GM19025 (cell line): ENCODE results near the gene TGM6.
"Not testable (repeated sequence)": the region's sequence is repeated elsewhere in the genome, so short reads cannot be mapped to it uniquely, and the experiment has no call there.

Experiments used
- ATAC-seq: cut with Tn5 transposase; IDR thresholded peaks from one replicate; pipeline ENCODE4 v1.9.1; 2021; ENCODE audit warnings: mild to moderate bottlenecking, low read depth, moderate library complexity; ENCODE audit not compliant: unreplicated experiment

TGM6 gene

DNA sequence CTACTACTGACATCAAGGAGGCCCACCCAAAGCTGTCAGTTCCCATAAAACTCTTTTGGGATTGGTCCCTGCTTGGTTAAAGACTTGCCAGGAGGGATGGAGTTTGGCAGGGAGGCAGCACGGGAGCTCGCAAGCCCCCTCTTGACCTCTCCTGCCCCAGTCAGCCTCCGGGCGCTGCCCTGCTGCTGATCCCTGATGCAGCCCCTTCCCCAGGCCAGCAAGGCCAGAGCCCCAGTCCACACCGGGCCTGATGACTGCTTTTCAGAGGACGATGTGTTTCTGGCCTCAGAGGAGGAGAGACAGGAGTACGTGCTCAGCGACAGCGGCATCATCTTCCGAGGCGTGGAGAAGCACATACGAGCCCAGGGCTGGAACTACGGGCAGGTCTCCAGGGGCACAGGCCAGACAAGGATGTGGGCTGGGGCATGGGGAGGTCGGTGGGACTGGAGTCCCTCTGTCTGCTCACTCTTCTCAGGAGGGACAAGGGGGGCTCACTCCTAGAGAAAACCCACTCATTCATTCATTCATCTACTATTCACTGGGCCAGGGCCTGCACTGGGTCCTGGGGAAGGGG lies 15.6 kb downstream of the TGM6 start:
- no peak for ATAC-seq

DNA sequence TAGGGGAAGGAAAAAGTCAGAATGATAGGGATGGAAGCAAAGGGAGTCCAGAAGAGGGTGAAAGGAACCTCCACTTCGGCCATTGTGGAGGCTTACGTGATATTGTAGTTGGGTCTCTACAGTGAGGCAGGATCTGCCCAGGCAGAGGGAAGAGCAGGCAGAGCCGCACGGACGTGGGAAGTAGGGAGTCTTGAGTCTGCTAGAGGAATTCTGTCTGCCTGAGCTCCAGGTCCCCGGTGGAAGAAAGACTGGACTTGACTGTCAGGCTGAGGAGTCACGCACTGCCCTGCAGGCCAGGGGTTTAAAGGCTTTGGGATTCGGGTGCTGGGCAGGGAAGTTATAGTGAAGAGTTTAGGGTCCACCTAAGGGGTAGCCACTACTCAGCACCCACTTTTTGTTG lies 16.4 kb downstream of the TGM6 start:
- no peak for ATAC-seq

DNA sequence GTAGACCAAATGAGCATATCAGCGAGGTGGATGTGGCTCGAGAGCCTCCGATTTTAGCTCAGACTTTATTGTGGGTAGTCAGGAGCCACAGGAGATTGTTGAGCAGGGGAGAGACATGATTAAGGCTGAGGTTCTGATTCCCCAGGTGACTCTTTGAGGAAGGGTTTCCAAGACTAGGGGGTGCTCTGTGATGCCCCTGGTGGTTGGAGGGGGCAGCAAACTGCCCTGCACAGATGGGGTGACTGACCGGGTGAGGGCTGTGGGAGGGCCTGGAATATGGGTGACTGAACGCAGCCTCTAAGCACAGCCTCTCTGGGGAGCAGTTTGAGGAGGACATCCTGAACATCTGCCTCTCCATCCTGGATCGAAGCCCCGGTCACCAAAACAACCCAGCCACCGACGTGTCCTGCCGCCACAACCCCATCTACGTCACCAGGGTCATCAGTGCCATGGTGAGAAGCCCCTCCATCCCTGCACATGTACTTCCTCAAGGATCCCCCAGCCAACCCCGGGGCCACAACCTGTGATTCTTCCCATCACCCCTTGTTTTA lies 17.0 kb downstream of the TGM6 start:
- ATAC-seq: no peak

DNA sequence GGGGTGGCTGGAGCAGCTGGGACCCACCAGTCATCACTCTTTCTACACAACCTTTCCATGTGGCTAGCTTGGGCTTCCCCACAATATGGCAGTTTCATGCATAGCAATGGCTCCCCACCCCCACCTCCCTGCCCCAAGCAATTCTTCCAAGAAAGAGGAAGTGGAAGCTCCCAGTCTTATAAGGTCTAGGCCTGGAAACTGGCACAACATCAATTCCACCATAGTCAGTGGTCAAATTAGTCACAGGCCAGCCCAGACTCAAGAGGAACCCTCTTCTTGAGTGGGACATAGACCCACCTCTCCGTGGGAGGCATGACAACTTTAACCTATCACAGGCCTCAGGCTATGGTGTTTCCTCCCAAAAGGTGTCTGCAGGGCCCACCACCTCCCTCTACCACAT lies 17.7 kb downstream of the TGM6 start:
- no peak for ATAC-seq

DNA sequence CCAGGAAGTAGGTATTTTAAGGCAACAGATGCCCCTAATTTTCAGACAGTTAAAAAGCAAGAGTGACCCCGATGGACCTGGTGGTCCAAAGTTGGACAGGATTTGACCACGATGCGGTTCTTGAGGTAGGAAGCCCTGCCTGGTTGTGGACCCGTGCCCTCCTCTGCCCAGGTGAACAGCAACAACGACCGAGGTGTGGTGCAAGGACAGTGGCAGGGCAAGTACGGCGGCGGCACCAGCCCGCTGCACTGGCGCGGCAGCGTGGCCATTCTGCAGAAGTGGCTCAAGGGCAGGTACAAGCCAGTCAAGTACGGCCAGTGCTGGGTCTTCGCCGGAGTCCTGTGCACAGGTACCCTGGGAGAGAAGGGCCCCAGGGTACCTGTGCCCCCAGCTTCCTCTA lies 18.7 kb downstream of the TGM6 start:
- ATAC-seq: no peak

DNA sequence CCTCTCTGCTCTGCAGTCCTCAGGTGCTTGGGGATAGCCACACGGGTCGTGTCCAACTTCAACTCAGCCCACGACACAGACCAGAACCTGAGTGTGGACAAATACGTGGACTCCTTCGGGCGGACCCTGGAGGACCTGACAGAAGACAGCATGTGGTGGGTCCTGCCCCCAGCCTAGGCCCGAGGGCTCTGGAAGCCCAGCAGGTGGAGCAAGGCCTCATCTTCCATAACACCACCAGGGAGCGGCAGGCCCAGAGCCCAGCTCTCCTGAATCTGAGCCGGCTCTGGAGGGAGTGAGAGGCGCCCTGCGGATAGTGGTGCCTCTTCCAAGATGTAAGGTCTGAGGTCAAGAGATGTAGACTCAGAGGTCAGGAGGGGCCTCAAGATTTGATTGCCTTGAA lies 19.6 kb downstream of the TGM6 start:
- ATAC-seq: no peak

DNA sequence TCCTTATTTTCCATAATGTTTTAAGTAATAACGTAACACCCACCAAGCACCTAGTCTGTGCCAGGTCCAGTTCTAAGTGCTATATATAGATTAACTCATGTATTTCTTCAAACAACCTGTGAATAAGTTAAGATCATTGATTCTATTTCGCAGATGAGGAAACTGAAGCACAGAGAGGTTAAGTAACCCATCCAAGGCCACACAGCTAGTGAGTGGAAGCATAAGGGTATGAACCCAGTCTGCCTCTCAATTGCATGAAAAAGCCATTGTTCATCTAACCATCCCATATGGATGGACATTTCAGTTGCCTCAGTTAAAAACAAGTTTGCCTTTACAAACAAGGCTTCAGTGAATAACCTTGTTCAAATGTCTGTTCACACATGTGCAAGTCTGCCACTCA lies 20.8 kb downstream of the TGM6 start:
- no peak for ATAC-seq

DNA sequence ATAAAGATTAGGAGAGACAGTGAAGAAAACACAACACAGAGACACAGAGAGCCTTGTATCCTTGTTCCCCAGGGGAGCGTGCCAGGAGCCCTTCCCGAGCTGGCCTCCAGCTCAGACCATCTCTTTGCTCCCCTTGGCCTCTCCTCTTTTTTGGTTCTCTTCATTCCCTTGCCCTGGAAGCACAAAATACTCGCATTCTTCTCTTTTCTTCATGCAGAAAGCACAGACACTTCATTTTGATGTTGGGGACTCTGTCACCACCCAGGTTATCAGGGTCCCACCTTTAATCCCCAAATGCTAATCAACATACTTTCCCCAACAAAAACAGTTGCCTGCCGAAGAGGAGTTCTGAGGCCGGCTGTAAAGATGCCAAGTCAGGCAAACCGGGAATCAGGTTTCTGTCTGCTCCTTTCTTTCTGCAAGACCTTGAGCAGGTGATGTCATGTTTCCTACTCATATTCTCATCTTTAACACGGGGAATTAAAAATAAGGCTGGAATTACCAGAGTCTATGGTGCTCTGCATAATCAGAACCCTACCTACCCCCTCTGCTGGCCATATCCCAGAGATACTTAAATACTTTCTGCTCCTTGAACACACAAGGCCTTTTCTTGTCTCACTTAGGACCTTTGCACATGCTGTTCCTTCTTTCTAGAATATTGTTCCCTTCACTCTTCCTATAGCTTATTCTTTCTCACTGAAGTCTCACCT lies 21.7 kb downstream of the TGM6 start:
- no peak for ATAC-seq

DNA sequence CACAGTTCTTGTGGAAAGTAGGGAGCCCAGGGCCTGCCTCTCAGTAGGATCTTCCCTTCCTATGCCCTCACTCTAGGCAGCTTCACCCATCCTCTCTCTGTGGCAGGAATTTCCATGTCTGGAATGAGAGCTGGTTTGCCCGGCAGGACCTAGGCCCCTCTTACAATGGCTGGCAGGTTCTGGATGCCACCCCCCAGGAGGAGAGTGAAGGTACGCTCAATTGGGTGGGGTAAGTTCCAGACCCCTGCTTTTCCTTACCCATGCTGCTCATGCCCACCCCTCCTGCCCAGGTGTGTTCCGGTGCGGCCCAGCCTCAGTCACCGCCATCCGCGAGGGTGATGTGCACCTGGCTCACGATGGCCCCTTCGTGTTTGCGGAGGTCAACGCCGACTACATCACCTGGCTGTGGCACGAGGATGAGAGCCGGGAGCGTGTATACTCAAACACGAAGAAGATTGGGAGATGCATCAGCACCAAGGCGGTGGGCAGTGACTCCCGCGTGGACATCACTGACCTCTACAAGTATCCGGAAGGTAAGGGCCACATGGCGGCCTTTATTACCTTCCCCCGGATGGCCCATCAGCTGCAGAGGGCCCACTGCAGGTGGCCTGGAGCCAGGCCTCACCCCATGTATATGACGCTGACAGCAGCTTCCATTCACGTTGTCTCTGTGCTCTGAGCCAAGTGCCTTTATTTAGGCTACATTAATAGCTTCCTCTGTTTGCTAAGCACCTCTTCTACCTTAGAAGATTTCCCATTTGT lies 22.8 kb downstream of the TGM6 start:
- no peak for ATAC-seq

DNA sequence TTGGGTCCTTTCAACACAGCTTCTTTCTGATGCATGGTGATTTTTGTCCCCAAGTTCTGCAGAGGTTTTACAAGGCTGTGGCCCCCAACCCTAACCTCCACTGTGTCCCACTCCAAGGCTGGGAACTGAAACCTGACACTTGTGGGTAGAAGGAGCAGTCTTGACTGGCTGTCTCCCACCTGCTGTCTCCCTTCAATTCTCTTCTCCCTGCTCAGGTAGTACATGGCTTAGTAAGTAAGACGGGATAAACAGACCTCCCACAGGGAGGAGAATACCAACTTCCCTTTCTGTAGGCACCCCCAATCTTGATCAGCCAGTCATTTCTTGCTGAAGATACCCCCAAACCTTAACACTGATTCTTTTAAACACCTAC lies 25.0 kb downstream of the TGM6 start:
- ATAC-seq: no peak

DNA sequence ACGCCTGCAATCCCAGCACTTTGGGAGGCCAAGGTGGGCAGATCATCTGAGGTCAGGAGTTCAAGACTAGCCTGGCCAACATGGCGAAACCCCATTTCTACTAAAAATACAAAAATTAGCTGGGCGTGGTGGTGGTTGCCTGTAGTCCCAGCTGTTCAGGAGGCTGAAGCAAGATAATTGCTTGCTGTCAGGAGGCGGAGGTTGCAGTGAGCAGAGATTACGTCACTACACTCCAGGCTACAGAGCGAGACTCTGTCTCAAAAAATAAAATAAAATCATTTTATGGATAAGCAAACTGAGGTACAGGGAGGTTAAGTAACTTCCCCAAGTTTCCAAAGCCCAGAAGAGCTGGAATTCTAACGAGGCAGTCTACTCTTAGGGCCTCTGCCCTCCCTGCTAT lies 26.7 kb downstream of the TGM6 start:
- ATAC-seq: not testable (repeated sequence)

DNA sequence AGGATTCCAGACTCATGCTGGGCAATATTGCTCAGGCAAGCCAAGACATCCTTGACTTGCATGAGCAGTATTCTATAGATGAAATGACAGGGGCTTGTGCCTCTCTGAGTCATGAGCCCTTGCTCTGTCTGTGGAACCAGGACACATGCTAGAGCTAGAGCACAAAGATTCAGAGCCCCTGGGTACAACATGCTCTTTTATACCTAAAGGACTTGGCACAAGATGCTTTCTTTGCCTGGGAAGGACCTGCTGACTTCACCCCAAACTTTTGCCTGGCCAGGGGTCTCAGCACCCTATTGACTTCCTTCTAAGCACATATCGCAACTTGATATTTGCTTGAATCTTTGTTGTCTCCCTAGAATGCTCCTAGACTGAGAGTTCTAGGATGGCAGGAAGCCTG lies 27.4 kb downstream of the TGM6 start:
- no peak for ATAC-seq

DNA sequence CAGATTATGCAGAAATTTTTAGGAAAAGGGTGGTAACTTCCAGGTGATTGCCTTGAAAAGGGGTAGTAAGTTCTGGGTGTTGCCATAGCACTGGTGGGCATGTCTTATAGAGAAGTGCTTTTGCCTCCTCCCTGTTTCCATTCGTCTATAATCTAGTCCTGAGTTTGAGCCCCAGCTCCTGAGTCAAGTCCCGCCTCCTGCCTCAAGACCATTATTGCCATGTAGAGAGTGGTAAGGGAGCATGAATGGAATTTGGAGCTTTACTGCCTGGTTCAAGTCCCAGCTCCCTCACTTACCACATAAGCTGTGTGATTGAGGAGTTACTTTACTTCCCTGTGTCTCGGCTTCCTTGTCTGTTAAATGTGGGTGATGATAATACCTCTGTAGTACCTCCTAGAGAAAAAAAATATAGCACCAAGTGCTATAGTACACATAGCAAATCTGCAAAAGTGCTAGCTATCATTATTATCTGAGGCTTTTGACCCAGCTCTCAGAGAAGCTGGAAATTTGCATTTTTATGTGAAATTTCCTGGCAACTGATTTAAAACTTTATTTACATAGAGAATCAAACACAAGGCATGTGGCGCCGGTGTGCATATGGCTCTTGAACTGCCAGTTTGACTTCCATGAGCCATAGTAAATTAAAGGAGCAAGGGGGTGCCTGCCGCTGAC lies 36.0 kb downstream of the TGM6 start:
- ATAC-seq: no peak

DNA sequence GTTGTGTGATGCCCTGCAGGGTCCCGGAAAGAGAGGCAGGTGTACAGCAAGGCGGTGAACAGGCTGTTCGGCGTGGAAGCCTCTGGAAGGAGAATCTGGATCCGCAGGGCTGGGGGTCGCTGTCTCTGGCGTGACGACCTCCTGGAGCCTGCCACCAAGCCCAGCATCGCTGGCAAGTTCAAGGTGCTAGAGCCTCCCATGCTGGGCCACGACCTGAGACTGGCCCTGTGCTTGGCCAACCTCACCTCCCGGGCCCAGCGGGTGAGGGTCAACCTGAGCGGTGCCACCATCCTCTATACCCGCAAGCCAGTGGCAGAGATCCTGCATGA lies 36.5 kb downstream of the TGM6 start:
- ATAC-seq: no peak

DNA sequence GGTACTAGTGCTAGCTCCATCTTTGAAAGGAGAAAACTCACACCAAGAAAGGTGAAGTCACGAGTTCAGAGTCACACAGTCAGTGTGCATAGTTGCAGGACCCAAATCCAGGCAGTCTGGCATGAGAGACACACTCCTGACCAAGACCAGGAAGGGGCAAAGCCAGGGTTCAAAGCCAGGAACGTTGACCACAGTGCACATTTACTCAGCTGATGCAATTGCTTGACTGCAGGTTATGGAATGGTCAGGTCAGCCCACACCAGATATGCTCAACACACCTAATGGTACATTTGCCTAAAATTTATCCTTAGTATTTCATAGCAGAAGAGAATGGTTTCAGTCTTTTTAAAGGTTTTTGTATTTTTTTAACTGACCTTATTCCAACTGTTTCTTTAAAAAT lies 37.7 kb downstream of the TGM6 start:
- ATAC-seq: no peak

DNA sequence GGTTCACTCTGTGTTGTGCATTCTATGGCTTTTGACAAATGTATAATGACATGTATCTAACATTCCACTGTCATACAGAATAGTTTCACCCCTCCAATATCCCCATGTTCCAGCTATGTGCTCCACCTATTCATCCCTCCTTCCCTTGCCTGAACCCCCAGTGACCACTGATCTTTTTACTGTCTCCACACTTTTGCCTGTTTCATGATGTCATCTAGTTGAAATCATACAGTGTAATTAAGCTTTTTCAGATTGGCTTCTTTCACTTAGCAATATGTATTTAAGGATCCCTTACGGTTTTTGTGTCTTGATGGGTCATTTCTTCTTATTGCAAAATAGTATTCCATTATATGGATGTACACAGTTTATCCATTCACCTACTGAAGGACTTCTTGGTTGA lies 39.8 kb downstream of the TGM6 start:
- no peak for ATAC-seq

DNA sequence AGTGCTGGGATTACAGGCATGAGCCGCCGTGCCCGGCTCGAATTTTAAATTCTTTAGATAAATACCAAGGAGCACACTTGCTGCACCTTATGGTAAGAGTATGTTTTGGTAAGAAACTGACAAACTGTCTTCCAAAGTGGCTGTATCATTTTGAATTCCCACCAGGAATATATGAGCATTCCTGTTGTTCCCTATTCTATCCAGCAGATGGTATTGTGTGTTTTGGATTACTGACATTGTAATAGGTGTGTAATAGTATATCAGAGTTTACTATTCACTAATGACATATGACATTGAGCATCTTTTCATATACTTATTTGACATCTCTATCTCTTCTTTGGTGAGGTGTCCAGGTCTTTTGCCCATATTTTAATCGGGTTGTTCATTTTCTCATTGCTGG lies 40.5 kb downstream of the TGM6 start:
- no peak for ATAC-seq

DNA sequence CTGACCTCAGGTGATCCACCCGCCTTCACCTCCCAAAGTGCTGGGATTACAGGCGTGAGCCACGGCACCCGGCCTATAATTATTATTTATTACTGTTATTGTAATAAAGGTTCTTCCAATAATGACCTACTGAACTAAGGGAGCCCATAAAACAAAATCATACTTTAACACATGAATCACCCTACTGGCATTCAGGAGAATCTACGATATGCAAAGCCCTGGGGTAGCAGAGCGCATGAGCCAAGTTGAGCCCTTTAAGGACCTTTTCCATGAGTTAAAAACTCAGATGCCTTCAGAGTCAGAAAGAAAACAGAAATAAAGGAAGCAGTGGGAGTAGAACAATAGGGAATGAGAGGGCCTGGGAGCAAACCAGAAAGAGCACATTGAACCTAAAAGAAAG lies 48.4 kb downstream of the TGM6 start:
- ATAC-seq: no peak

DNA sequence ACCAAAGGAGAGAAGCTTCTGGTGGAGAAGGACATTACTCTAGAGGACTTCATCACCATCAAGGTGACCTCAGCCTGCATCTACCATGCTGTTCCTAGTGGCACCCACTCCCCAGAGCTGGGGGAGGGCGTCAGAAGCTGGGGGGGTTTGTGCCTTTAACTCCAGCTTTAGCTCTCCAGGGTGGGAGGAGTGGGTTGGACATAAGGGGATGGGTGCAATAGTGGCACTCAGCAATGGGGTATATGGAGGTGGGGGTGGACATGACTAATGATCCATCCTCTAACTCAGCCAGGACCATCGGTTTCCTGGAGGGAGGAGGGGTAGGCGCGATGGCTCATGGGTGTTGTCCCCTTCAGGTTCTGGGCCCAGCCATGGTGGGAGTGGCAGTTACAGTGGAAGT lies 49.8 kb downstream of the TGM6 start:
- no peak for ATAC-seq

DNA sequence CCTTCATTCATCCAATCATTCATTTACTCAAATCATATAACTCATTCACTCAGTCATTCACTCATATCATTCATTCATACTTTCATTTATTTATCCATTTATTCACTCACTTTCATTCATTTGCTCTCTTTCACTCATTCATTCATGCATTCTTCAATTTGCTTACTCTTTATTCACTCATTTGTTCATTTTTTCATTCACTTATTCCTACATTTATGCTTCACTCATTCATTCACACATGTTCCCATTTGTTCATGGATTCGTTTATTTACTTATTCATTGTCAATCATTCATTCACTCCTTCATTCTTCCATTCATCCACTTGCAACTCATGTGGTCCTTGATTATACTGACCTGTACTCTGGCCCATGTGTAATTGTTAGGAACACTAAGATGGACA lies 50.5 kb downstream of the TGM6 start:
- no peak for ATAC-seq

DNA sequence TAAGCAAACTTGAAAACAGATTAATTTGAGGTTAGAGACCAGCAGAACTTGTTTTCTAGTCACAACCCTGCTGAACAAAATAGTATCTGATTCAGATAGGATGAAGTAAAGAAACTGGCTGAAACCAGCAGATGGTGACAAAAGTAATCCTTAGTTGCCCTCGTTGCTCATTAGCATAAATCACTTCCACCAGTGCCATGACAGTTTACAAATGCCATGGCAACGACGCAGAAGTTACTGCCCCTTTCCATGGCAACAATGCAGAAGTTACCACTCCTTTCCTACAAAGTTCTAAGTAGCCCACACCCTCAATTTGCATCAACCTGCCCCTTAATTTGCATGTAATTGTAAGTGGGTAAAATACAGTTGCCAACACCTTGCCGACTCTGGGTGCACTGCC lies 66.1 kb downstream of the TGM6 start:
- ATAC-seq: no peak
